Activated CD8-positive, alpha-beta memory T cell treated with anti-CD3 and anti-CD28 coated beads, Interleukin-2, amount 50 U/mL, for 4 hours (primary cell): Measurements from ENCODE around the gene MRI1.
"Not testable (repeated sequence)": the region's sequence is repeated elsewhere in the genome, so short reads cannot be mapped to it uniquely, and the experiment has no call there.

ENCODE experiments used
- DNase-seq: peaks from one replicate; pipeline ENCODE4 v3.0.0-alpha.2; 2020

Gene MRI1

DNA sequence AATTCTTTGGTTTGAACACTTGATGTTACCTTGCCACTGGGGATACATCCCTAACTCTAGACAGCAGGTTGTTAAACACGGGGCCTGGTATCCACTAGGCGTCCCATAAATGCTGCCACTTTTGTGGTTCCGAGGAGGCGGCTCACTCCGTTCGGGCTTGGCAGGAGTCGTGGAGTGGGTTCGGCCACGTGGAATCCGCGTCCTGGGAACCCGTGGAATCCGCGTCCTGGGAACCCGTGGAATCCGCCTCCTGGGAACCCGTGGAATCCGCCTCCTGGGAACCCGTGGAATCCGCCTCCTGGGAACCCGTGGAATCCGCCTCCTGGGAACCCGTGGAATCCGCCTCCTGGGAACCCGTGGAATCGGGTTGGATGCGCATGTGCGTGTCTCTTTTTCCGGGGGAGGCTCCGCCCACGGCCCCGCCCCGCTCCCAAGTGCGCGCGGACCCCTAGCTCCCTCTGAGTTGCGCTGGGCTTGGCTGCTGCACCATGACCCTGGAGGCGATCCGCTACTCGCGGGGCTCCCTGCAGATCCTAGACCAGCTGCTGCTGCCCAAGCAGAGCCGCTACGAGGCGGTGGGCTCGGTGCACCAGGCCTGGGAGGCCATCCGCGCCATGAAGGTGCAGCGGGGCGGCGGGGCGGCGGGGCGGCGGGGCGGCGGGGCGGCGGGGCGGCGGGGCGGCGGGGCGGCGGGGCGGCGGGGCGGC, at the start of gene MRI1:
TSS of gene MRI1 (plus strand) at position 422 of the 707 bp plus-strand sequence. CDS start at position 489, 67 bp downstream.
- DNase-seq = peak; percentile 82

DNA sequence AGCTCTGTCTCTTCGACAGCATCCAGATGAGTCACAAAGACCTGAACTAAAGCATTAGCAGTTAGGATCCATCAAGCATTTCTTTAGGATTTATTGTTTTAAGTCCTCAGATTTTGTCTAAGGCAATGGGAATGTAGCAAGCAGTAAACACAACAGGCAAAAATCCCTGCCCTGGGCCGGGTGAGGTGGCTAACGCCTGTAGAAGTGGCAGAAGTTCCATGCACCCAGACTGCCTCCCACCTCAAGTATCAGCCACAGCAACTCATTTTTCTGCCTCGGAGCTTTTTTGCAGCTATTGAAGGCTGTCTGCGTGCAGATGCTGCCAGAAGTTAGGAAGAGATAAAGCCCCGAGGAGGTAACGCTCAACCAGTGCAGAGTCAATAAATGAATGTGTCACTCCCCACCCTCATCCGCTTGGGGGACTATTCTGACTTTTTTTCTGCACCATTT, 47.1 kb upstream of the MRI1 start:
- no peak for DNase-seq

DNA sequence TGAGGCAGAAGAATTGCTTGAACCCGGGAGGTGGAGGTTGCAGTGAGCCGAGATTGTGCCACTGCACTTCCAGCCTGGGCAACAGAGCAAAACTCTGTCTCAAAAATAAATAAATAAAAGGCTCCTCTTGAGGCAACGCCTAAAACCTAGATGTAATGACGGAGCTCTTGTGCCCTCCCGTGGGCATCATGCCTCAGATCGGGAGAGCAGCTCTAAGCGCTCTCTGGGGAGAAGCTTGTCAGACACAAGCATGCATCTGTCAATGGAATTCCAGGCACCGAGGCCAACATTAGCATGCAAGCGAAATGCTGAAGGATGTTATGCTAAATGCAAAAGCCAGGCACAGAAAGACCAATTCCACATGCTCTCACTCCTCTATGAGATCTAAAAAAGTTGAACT, 45.6 kb upstream of the MRI1 start:
- no peak for DNase-seq

DNA sequence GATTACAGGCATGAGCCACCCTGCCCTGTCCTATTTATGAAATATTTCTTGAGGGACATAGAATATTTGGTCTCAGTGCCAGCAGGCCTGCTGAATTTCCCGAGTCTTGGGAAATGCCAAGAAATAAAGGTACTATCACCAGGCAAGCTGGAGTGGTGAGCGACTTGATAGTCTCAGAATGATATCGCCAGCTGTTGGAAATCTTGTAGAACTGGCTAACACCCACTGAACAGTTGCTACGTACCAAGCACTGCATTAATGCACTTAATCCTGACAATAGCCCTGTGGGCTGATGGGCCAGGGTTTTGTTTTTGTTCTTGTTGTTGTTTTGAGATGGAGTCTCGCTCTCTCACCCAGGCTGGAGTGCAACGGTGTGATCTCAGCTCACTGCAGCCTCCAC, 42.2 kb upstream of the MRI1 start:
- DNase-seq = no peak

DNA sequence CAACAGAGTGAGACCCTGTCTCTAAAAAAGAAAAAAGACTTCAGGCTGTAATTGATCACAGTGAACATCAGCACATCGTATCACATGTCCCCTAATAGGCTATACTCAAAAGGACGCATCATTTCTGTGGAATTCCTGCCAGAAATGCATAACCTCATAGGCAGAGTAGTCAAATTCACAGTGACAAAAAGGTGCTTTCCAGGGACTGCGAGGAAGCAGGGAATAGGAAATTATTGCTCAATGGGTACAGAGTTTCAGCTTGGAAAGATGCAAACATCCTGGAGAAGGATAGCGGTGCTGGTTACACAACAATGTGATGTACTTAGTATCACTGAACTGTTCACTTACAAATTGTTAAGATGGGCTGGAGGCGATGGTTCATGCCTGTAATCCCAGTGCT, 41.1 kb upstream of the MRI1 start:
- no peak for DNase-seq

DNA sequence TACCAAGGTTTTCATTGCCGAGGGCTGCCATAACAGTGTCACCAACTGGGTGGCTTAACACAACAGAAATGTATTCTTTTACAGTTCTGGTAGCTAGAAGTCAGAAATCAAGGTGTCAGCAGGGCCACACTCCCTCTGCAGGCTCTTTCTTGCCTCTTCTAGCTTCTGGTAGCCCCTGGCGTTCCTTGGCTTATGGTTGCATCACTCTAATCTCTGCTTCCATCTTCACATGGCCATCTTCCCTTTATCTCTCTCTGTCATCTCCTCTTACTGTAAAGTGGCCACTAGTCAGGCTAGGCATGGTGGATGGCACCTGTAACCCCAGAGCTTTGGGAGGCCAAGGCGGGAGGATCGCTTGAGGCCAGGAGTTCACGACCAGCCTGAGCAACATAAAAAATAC, 38.0 kb upstream of the MRI1 start:
- DNase-seq = no peak

DNA sequence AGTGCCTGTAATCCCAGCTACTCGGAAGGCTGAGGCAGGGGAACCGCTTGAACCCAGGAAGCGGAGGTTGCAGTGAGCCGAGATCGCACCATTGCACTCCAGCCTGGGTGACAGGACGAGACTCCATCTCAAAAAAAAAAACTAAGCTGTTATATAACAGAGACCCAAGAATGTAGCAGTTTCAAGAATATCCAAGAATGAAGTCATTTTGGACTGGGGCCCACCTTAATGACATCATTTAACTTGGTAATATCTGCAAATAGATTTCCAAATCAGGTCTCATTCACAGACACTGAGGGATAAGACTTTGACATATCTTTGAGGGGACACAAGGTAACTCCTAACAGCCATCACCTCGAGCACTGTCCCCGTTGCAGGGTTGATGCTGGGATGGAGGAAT, 36.5 kb upstream of the MRI1 start:
- no peak for DNase-seq

DNA sequence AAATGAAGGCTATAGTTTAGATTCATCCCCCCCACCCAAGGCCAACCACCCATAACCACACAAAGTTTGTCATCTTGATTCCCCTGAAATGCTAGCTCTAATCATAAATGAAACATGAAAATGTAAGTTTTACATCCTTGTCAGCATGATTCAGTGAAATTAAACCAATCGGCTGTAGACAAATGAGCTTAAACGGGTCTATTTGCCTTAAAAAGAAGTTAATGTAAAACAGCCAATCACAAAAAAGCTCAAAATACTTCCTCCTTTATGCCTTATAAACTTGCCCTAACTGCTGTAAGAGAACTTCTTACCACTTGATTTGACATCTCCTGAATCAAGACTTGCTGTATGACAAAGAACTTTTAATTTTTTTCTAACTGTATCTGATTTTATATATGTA, 34.5 kb upstream of the MRI1 start:
- no peak for DNase-seq

DNA sequence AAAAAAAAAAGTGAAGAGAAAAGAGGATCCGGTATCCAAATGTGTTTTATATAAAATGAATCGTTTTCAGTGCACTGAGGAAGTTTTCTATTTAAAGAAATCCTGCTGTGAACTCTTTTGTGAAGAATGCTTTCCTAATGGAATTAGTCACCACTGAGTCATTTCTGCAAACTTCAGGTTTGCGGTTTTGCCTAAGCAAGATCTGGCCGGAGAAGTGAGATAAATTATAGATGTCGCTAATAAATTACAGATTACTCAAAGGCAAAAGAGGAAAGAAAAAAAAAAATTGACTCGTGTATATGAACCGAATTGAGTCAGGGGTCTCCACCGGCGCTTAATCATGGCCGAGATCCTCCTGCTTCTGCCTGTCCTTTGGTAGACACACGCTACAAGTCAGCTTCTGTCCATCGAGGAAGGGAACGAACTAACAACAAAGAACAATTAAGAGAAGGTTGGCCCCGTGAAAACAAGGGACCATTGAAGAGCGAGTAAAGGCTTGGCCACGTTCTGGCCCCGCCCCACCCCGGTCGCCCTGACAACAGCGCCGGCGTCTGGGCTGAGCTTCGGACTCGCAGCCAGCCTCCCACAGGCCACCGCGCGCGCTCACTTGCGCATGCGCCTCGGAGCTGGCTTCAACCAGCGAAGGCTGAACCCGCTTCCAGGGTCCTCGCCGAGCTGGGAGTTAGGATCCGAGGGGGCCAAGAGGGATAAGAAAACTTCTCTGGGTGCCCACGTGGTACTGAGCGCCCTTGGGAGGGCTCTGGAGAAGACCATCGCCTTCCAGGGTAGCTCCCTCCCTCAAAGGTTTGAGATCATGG, 33.0 kb upstream of the MRI1 start:
- peak; percentile 94 for DNase-seq

DNA sequence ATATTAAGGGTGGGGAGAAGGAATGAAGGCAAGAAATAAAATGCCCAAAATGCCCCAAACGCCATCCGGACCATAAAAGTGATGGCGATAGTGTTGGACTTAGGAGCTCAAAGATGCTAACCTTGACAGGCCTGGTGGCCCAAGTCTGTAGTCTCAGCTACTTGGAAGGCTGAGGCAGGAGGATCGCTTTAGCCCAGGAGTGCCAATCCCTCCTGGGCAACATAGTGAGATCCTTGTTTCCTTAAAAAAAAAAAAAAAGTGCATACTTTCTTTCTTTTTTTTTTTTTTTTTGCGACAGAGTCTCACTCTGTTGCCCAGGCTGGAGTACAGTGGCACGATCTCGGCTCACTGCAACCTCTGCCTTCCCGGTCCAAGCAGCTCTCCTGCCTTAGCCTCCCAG, 32.0 kb upstream of the MRI1 start:
- DNase-seq = no peak

DNA sequence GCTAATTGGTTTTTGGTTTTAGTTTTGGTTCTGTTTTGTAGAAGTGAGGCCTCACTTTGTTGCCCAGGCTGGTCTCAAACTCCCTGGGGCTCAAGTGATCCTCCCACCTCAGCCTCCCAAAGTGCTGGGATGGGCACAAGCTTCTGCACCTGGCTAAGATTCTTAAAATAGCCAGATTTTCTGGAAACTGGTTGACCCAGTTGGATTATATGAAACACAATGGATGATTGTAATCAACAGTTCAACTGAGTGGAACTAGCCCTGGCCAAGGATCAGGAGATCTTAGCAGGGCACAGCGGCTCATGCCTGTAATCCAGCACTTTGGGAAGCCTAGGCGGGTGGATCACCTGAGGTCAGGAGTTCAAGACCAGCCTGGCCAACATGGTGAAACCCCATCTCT, 29.6 kb upstream of the MRI1 start:
- no peak for DNase-seq

DNA sequence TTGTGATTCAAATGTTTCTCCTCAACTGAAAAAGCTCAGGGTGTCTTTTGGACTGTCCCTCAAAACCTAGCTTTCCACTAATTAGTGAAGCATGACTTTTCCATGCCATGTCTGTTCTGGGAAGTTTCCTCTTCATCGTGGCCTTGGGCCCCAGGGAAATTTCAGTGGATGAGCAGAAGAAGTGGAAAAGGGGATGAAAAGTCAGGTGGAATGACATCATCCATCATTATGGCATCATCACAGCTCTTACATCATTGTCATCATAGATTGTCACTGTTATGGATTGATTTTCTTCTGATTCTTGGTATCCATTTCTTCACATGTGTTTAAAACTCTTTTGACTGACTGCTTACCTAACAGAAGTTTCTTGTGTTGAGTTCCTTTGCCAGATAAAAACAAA, 26.2 kb upstream of the MRI1 start:
- DNase-seq = no peak

DNA sequence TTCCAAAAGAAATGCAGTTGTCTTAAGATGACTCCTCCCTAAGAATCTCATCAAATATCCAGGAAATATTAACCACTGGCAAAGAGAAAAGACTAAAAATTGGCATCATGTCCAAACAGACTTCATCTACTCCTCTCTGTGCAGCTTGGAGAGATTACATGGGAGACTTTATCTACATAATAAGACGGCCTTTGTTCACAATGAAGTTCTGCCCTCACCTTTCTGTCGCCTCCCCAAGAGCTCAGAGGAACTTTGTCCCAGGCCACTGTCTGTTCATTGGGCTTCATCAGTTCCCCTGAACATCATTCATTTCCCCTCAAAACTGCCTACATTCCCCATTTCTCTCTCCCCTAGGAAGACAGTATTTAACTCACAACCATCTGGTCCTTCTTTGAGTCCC, 22.4 kb upstream of the MRI1 start:
- DNase-seq = no peak

DNA sequence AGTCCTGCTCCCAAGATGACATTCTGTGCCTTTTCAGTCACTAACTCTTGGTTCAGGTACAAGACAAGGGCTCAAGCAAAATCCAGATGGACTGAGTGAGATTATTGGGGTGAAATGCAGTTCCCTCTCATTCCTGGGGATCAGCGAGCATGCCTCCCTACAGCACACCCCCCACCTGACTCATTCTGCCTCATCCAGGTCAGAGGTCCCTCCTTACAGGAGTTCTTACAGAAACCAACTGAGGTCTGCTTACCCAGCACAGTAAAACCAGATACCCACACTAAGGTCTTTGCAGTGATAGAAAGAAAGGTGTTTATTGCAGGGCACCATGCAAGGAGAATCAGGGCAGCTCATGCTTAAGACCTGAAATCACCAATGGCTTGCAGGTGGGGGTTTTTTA, 21.6 kb upstream of the MRI1 start:
- no peak for DNase-seq

DNA sequence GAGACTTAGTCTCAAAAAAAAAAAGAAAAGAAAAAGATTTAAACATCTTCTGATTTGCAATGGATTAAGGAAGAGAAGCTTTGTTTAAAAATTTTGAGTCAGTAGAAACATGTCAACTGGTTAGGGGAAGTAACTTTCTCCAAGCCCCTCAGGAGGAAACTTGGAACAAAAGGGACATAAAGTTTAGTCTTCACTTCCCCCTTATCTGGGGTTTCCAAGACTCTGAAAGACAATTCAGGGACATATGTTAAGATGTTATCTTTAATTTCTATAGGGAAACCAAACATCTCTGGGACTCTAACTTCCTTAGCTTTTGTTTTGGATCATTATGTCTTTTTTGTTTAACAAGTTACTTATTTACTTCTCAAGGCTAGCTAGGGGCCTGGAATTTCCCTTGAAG, 20.1 kb upstream of the MRI1 start:
- DNase-seq = no peak

DNA sequence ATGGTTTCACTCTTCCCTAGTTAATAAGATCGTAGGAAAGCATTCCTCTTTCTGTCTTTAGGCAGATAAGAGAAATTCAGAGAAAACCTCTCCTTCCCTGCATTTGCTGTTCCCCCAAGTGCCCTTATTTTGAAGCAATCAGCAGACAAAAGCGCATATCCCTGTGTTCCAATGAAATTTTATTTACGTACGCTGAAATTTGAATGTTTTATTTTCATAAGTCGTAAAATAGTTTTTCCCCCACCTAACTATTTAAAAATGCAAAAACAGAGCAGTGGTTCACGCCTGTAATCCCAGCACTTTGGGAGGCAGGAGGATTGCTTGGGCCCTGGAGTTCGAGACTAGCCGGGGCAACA, 17.2 kb upstream of the MRI1 start:
- DNase-seq = no peak

DNA sequence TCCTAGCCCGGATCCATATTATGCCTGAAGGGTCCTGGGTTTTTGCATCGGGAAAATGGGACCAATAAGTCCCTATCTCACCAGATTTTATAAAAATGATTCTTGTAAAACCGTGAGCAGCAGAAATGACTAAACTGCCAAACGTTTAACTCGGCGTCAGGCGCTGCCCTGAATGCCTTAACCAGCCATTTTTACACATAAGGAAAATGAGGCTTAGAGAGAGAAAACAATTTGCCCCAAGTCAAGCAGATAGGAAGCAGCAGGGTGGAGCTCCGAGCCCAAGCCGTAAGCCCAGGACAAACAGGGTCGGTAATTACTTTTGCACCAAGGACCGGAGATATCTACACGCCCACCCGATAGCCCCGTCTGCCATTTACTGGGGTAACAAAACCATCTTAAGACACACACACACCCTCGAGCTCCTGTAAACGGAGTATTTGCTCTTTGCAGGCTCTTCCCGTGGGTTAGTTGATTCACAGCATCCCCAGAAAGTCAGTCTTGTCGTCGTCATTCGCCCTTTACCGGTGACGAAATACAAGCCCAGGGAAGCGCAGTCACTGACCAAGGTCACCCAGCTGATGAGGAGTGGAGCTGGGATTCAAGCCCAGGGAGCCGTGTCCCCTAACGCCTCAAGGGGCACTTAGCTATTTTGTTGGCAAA, 16.0 kb upstream of the MRI1 start:
- DNase-seq = peak; percentile 25

DNA sequence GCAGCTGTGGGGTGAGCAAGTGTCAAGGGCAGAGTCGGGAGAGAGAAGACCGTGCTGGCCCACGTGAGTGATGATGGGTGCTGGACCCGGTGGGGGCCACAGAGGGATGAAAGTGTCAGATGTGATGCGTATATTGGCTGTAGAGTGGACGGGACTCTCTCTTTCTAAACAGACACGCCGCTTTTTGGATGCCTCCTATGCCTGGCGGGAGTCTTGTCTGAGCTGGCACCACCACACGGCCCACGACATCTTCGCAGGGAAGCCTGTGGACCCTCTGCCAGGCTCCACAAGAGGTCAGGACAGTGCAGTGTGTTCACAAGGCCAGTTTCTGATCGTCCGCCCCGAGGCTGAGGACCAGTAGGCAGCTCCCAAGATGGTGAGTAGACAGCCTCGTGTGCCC, 12.9 kb upstream of the MRI1 start:
- DNase-seq = no peak

DNA sequence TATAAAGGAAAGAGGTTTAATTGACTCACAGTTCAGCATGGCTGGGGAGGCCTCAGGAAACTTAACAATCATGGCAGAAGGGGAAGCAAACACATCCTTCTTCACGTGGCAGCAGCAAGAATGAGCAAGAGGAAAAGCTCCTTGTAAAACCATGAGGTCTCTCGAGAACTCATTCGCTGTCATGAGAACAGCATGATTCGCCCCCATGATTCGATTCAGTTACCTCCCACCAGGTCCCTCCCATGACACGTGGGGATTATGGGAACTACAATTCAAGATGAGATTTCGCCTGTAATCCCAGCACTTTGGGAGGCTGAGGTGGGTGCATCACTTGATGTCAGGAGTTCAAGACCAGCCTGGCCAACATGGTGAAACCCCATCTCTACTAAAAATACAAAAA, 10.7 kb upstream of the MRI1 start:
- not testable (repeated sequence) for DNase-seq

DNA sequence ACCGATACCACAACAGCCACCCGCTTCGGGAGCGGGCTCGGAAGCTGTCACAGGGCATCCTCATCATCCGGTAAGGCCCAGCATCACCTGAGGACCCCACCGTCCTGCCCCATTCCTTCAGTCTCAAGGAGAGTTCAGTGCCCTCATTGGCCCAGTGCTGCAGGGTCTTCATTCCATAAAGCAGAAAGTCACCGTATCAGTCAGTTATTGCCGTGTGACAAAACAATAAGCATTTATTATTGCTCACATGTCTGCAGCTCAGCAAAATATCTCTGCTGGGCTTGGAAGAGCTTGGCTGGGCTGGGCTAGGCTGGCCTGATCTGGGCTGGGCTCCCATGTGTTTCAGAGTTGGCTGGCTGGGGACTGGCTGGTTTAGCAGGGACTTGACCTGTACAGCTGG, 8.1 kb upstream of the MRI1 start:
- DNase-seq = no peak

DNA sequence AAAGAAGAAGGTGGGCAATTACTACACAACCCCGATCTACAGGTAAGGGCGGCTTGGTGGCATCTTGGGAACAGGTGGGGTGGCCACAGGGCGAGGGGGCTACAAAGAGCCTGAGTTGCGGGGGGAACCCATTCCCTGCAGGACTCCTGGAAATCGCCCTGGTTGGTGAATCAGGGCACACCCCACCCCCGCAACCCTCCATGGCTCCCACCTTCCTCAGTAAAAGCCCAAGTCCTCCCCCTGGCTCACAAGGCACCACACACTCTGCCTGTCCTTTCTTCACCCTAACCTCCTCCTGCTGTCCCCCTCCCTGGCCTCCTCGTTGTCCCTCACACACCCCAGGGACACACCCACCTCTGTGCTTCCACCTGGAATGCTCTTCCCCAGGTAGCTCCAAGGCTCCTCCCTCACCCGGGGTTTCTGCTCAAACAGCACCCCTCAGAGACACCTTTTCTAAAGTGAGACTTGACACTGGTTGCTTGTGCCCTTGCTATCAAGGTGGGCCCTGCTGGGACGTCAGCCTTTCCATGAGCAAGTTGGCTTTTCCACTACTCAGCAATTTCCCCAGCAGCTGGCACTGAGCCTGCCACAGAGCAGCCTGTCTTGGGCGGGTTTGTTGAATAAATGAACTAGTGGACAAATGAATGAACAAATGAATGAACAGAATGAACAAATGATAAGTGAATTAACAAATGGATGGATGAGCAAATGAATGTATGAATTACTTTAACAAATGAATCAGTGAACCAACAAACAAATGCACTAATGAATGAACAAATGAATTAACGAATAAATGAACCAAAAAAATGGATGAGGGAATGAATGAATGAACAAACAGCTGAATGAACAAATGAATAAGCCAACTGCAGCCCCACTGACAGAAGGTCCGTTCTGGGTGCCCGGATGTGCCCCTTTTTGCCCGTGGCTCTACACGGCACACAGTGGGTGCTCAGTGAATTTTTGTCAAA, 6.2 kb upstream of the MRI1 start:
- no peak for DNase-seq

DNA sequence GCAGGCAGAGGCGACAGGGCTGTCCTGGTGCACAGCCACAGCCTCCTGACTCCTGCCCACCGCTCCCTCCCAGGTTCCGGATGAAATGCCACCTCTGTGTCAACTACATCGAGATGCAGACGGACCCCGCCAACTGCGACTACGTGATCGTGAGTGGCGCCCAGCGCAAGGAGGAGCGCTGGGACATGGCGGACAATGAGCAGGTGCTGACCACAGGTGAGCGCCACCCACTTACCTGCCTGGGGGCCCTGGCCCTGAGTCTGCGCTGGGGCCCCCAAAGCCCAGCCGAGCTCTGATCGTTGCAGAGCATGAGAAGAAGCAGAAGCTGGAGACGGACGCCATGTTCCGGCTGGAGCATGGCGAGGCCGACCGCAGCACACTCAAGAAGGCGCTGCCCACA, 5.5 kb upstream of the MRI1 start:
- DNase-seq = no peak

DNA sequence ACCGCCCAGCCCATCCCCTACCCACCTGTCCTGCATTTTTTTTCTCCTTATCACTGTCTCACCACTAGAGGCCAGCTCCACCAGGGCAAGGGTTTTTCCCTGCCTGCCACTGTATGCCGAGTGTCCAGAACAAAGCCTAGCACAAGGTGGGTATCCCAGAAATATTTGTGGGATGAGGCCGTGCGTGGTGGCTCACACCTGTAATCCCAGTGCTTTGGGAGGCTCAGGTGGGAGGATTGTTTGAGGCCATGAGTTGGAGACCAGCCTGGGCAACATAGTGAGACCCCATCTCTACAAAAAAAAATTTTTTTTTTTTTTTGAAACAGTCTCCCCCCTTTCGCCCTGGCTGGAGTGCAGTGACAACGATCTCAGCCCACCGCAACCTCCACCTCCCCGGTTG, 2.9 kb upstream of the MRI1 start:
- no peak for DNase-seq
